GM18520 (cell line): Measurements from ENCODE around the gene XPO6.

Source experiments
- ATAC-seq: cut with Tn5 transposase; IDR thresholded peaks from one replicate; pipeline ENCODE4 v1.9.1; 2021; ENCODE audit not compliant: unreplicated experiment

The XPO6 gene

GRCh38 chr16:28183930-28184329 lies 27.8 kb downstream of the XPO6 start:
- no peak for ATAC-seq

GRCh38 chr16:28183484-28183883 lies 28.3 kb downstream of the XPO6 start:
- no peak for ATAC-seq

- no peak for ATAC-seq
Measured at GRCh38 chr16:28182801-28183200, 29.0 kb downstream of the XPO6 start.

GRCh38 chr16:28182183-28182582 lies 29.6 kb downstream of the XPO6 start:
- no peak for ATAC-seq

- no peak for ATAC-seq
Measured at GRCh38 chr16:28181515-28181914, 30.2 kb downstream of the XPO6 start.

GRCh38 chr16:28180655-28181460 lies 30.9 kb downstream of the XPO6 start:
- no peak for ATAC-seq

- no peak for ATAC-seq
Measured at GRCh38 chr16:28179354-28179753, 32.4 kb downstream of the XPO6 start.

GRCh38 chr16:28175715-28176114 lies 36.0 kb downstream of the XPO6 start:
- no peak for ATAC-seq

- no peak for ATAC-seq
Measured at GRCh38 chr16:28172336-28172735, 39.4 kb downstream of the XPO6 start.

- ATAC-seq: no peak
Measured at GRCh38 chr16:28171816-28172215, 39.9 kb downstream of the XPO6 start.

- ATAC-seq: no peak
Measured at GRCh38 chr16:28168991-28169554, 42.7 kb downstream of the XPO6 start.

- ATAC-seq: no peak
Measured at GRCh38 chr16:28167730-28168129, 44.0 kb downstream of the XPO6 start.

- ATAC-seq: no peak
Measured at GRCh38 chr16:28167221-28167620, 44.5 kb downstream of the XPO6 start.

GRCh38 chr16:28166394-28167208 lies 45.2 kb downstream of the XPO6 start:
- ATAC-seq: no peak

- no peak for ATAC-seq
Measured at GRCh38 chr16:28165598-28165997, 46.2 kb downstream of the XPO6 start.

- ATAC-seq: no peak
Measured at GRCh38 chr16:28164140-28164539, 47.6 kb downstream of the XPO6 start.

- no peak for ATAC-seq
Measured at GRCh38 chr16:28163699-28164098, 48.1 kb downstream of the XPO6 start.

- no peak for ATAC-seq
Measured at GRCh38 chr16:28162326-28162877, 49.4 kb downstream of the XPO6 start.

GRCh38 chr16:28161626-28162025 lies 50.1 kb downstream of the XPO6 start:
- no peak for ATAC-seq

GRCh38 chr16:28158136-28158535 lies 53.6 kb downstream of the XPO6 start:
- ATAC-seq: no peak

- no peak for ATAC-seq
Measured at GRCh38 chr16:28156056-28156680, 55.6 kb downstream of the XPO6 start.
